KBM-7 (cell line): Measurements from ENCODE around the gene NAP1L4.
"Not testable (repeated sequence)": the region's sequence is repeated elsewhere in the genome, so short reads cannot be mapped to it uniquely, and the experiment has no call there.

Experiments used
- DNase-seq: peaks from one replicate; pipeline ENCODE4 v3.0.0-alpha.2; 2015
- in situ Hi-C: fragments of 300-500 bp; cut with MboI; formaldehyde crosslinking; loops from 2 replicates; pipeline ENCODE4 v1.14.3; 2020; ENCODE audit warnings: low sequenced_read_pairs, low pct_unique_long_range_greater_than_20kb, mixed read lengths

The NAP1L4 gene

GRCh38 chr11:2916114-2916891, 75.8 kb downstream of the NAP1L4 start:
- in situ Hi-C loops = no loop called here
- no peak for DNase-seq

- in situ Hi-C loops = no loop called here
- no peak for DNase-seq
Observed at GRCh38 chr11:2915473-2915872, 76.7 kb downstream of the NAP1L4 start.

GRCh38 chr11:2914455-2915195, 77.5 kb downstream of the NAP1L4 start:
- in situ Hi-C loops = no loop called here
- no peak for DNase-seq

GRCh38 chr11:2913776-2914175, 78.4 kb downstream of the NAP1L4 start:
- in situ Hi-C loops = no loop called here
- DNase-seq = no peak

- DNase-seq = no peak
- in situ Hi-C loops = no loop called here
Observed at GRCh38 chr11:2913019-2913431, 79.1 kb downstream of the NAP1L4 start.

GRCh38 chr11:2912498-2912897, 79.6 kb downstream of the NAP1L4 start:
- no peak for DNase-seq
- in situ Hi-C loops = no loop called here

GRCh38 chr11:2911785-2912391, 80.2 kb downstream of the NAP1L4 start:
- in situ Hi-C loops = no loop called here
- no peak for DNase-seq

GRCh38 chr11:2911088-2911784, 80.9 kb downstream of the NAP1L4 start:
- DNase-seq = no peak
- in situ Hi-C loops = no loop called here

GRCh38 chr11:2910401-2910955, 81.7 kb downstream of the NAP1L4 start:
- in situ Hi-C loops = no loop called here
- no peak for DNase-seq

- no peak for DNase-seq
- in situ Hi-C loops = no loop called here
Observed at GRCh38 chr11:2909133-2909902, 82.8 kb downstream of the NAP1L4 start.

GRCh38 chr11:2908130-2908529, 84.0 kb downstream of the NAP1L4 start:
- in situ Hi-C loops = no loop called here
- DNase-seq = no peak

- DNase-seq, in situ Hi-C loops: not testable (repeated sequence)
Observed at GRCh38 chr11:2905299-2905698, 86.8 kb downstream of the NAP1L4 start.

GRCh38 chr11:2904153-2905052, 87.7 kb downstream of the NAP1L4 start:
- in situ Hi-C loops = no loop called here
- DNase-seq = no peak

GRCh38 chr11:2903672-2904011, 88.5 kb downstream of the NAP1L4 start:
- in situ Hi-C loops = no loop called here

GRCh38 chr11:2902784-2903671, 89.1 kb downstream of the NAP1L4 start:
- in situ Hi-C loops = no loop called here
- no peak for DNase-seq

More at GRCh38 chr11:2903672-2904011, 88.5 kb downstream of the NAP1L4 start:
- DNase-seq = no peak

- in situ Hi-C loops = no loop called here
- peak; percentile 83 for DNase-seq
Observed at GRCh38 chr11:2901854-2902783, 90.0 kb downstream of the NAP1L4 start.
